HG02678 (cell line): ENCODE results near the gene IFNLR1.

Experiments used
- ATAC-seq: cut with Tn5 transposase; IDR thresholded peaks from one replicate; pipeline ENCODE4 v1.9.1; 2021; ENCODE audit warnings: mild to moderate bottlenecking, moderate library complexity; ENCODE audit not compliant: unreplicated experiment

The IFNLR1 gene

GRCh38 chr1:24150234-24151174 lies 36.6 kb downstream of the IFNLR1 start:
- ATAC-seq = no peak

GRCh38 chr1:24149866-24150233 lies 37.2 kb downstream of the IFNLR1 start:
- ATAC-seq = no peak

GRCh38 chr1:24147816-24148215 lies 39.3 kb downstream of the IFNLR1 start:
- ATAC-seq = no peak

- no peak for ATAC-seq
Observed at GRCh38 chr1:24147194-24147593, 39.9 kb downstream of the IFNLR1 start.

GRCh38 chr1:24142546-24143534 lies 44.2 kb downstream of the IFNLR1 start, which contains the start of gene IL22RA1:
Gene IL22RA1, minus strand, starts transcription at chr1:24143140. Its CDS starts 58 bp downstream, at chr1:24143082.
- ATAC-seq = no peak

GRCh38 chr1:24141311-24141997 lies 45.6 kb downstream of the IFNLR1 start:
- no peak for ATAC-seq

- no peak for ATAC-seq
Observed at GRCh38 chr1:24140741-24141181, 46.3 kb downstream of the IFNLR1 start.

GRCh38 chr1:24139841-24140425 lies 47.2 kb downstream of the IFNLR1 start:
- ATAC-seq = no peak

GRCh38 chr1:24139222-24139489 lies 47.9 kb downstream of the IFNLR1 start:
- ATAC-seq = no peak

GRCh38 chr1:24138476-24139221 lies 48.4 kb downstream of the IFNLR1 start:
- ATAC-seq = no peak

GRCh38 chr1:24136956-24137539 lies 50.0 kb downstream of the IFNLR1 start:
- ATAC-seq = no peak

GRCh38 chr1:24134376-24134775 lies 52.7 kb downstream of the IFNLR1 start:
- ATAC-seq = no peak

GRCh38 chr1:24133819-24134218 lies 53.3 kb downstream of the IFNLR1 start:
- no peak for ATAC-seq

GRCh38 chr1:24130385-24130784 lies 56.7 kb downstream of the IFNLR1 start:
- ATAC-seq = no peak

GRCh38 chr1:24127801-24128363 lies 59.2 kb downstream of the IFNLR1 start:
- no peak for ATAC-seq

- ATAC-seq = no peak
Observed at GRCh38 chr1:24127134-24127800, 59.8 kb downstream of the IFNLR1 start.

GRCh38 chr1:24126672-24127023 lies 60.4 kb downstream of the IFNLR1 start:
- no peak for ATAC-seq

GRCh38 chr1:24126018-24126671 lies 60.9 kb downstream of the IFNLR1 start:
- ATAC-seq = no peak
